GM18858 (cell line): ENCODE measurements around the gene GTPBP4.
"Not testable (repeated sequence)": the region's sequence is repeated elsewhere in the genome, so short reads cannot be mapped to it uniquely, and the experiment has no call there.

Experiments used
- ATAC-seq: cut with Tn5 transposase; IDR thresholded peaks from one replicate; pipeline ENCODE4 v1.9.1; 2021; ENCODE audit not compliant: unreplicated experiment

The GTPBP4 gene

GRCh38 chr10:1024103-1024502 lies 35.9 kb downstream of the GTPBP4 start:
- ATAC-seq = no peak

GRCh38 chr10:1025683-1026082 lies 37.4 kb downstream of the GTPBP4 start, which contains the start of gene IDI2:
Gene IDI2, minus strand, starts transcription at chr10:1025859. Its CDS starts 1,136 bp downstream, at chr10:1024723.
- no peak for ATAC-seq

- no peak for ATAC-seq
Observed at GRCh38 chr10:1026578-1026977, 38.3 kb downstream of the GTPBP4 start.

- no peak for ATAC-seq
Observed at GRCh38 chr10:1029838-1030237, 41.6 kb downstream of the GTPBP4 start.

- ATAC-seq = no peak
Observed at GRCh38 chr10:1033601-1034000, 45.4 kb downstream of the GTPBP4 start.

DNA sequence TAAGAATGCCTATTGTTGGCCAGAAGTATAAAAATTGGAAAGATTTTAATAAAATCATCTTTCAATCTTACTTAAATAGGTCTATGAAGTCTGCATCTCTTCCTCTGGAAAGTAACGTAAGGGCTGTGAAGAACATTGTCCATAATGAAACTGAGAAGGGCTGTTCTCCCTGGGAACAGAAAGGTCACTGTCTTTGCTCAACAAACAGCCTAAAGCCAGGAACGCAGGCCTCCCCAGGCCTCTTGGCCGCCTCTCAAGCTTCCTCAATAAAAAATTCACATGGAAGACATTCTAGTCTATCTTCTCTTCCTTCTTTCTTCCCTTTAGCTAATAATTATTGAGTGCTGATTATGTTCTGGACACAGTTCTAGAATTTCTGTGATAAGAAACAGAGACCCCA lies 46.5 kb downstream of the GTPBP4 start:
- no peak for ATAC-seq

- ATAC-seq = no peak
Observed at GRCh38 chr10:1035201-1035600, 47.0 kb downstream of the GTPBP4 start.

GRCh38 chr10:1036341-1036791 lies 48.1 kb downstream of the GTPBP4 start:
- peak; percentile 73 for ATAC-seq

DNA sequence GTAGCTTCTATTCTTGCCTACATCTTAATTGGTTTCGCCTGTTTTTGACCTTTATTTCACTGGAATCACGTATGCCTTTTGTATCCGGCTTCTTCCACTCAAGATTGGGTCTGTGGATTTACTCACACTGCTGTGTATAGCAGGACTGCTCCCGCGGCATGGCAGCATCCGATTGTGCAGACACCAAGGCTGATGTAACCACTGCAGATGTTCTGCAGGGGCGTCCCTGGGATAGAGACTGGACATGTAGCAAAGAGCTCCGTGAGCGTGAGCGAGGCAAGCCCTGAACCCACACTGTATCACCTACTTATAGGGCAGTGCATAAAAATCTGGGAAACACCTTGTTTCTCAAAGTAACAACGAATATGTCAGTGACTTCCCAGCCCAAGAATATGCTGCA lies 48.9 kb downstream of the GTPBP4 start:
- no peak for ATAC-seq

GRCh38 chr10:1038769-1039168 lies 50.5 kb downstream of the GTPBP4 start:
- ATAC-seq = not testable (repeated sequence)

DNA sequence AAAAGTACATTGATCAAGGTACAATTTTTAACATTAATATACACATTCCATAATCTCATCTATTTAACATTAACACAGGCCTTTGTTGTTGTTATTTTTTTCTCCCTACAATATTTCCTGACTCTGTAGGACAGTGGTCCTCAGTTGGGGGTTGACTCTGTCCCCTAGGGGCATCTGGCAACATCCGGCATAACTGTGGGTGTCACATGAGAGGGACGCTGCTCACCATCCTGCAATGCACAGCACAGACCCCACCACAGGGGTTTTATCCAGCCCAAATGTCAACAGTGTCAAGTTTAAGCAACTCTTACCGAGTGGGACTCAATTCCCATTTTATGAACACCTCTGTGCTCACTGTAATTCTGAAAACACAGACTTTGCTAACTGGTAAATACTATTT lies 51.9 kb downstream of the GTPBP4 start:
- no peak for ATAC-seq

GRCh38 chr10:1041514-1041913 lies 53.3 kb downstream of the GTPBP4 start:
- ATAC-seq = no peak

- peak; percentile 72 for ATAC-seq
Observed at GRCh38 chr10:1043532-1043995, 55.3 kb downstream of the GTPBP4 start.

DNA sequence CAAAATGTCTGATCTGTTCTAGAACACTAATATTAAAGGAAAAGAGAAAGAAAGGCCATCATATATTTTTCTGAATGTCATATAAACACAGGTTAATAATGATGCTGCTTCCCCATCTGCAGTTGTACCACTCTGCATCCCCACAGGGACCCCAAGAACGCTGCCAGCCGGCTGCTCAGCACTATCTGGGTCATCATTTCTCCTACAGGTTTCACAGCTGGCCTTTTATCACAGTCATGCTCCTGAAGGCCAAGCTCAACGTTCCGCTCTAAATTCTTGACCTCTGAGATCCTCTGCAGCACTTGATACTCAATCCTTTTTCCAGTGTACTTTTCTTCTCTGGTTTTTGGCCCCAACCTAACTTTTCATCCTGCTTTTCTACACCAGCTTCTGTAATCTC lies 55.9 kb downstream of the GTPBP4 start:
- no peak for ATAC-seq

DNA sequence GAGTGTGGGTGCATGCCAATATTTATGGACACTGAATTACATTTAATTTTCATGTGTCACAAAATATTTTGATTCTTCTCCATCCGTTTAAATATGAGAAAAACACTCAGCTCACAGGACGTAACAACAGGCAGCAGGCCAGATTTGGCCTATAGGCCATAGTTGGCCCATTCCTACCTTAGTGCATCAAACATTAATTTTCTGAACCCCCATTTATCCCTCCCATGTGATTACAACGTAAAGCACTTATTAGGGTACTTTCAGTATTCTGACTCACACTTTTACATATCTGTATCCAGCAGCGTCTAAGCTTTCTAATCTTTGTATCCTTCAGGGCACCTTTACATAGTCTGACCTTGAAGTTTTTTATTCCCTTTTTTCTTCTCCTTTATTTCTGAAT lies 56.7 kb downstream of the GTPBP4 start:
- no peak for ATAC-seq

DNA sequence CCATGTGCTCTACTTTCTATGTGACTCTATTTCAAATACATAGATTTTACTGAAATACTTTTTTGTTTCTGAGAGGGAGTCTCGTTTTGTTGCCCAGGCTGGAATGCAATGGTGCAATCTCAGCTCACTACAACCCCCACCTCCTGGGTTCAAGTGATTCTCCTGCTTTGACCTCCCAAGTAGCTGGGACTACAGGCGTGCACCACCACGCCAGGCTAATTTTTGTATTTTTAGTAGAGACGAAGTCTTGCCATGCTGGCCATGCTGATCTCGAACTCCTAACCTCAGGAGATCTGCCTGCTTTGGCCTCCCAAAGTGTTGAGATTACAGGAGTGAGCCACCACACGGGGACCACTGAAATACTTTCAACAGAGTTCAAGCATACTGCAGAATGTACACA lies 57.2 kb downstream of the GTPBP4 start:
- no peak for ATAC-seq

DNA sequence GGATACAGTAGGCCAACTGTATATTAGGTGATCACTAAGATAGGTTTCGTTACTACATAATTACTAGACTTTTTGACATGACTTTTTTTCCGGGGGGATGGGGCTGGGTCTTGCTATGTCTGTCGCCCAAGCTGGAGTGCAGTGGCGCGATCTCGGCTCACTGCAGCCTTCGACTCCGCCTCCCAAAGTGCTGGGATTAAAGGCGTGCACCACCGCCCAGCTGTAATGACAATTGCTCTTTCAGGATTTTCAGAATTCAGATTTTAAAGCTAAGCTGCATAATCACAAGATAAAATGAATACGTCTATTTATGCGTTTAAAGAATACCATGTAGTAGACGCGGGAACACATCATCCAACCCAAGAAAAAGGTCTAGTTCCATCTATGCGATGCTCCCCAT lies 59.7 kb downstream of the GTPBP4 start:
- no peak for ATAC-seq

- no peak for ATAC-seq
Observed at GRCh38 chr10:1048349-1048731, 60.1 kb downstream of the GTPBP4 start.

DNA sequence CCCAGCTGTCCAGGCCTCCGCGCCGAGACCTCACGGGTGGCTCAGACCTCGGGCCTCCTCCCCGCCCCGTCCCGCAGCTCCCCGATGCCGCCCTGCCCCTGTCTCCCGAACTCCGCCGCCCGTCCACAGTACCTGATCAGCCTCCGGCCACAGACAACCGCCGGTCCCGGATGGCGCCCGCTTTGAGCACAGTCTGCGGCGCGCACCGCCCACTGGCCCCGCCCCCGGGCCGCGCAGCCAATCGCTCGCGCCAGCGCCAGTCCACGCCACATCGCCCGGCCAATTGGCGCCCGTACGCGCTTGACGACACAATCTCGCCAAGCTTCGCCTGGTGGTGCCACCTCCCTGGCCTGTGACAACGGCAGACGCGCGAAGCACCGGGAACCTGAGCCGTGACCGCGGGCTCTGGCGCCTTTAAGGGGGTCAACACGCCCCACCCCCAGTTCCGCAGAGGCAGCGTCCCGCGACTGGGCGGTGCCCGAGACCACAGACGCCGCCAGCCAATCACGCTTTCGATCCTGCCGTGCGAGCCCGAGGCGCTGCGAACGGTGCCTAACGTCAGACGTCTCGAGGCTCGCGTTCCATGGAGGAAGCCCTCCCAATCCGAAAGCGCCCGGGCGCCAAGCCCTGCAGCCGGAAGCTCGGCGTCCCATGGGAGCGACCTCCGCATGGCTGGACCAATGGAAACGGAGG lies 60.6 kb downstream of the GTPBP4 start, which contains the start of gene IDI1:
Gene IDI1 (minus strand): TSS at position 388 of the 693 bp plus-strand sequence. CDS start 116 bp downstream, at position 272.
- peak; percentile 73 for ATAC-seq

DNA sequence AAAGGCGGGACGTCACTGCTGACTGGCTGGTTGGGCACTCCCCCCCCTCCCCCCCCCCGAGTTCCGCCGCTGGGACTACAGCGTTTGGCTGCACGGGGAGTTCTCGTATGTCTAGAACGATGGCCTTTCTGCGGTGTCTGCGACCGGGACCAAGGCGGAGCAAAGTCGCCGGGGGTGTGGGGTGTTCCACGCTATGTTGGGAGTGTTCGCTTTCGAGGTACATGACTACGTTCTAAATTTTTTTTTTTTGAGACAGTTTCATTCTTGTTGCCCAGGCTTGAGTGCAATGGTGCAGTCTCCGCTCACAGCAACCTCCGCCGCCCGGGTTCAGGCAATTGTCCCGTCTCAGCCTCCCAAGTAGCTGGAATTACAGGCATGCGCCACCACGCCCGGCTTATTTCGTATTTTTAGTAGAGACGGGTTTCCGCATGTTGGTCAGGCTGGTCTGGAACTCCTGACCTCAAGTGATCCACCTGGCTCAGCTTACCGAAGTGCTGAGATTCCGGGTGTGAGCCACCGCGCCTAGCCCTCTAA lies 61.3 kb downstream of the GTPBP4 start:
- no peak for ATAC-seq

- no peak for ATAC-seq
Observed at GRCh38 chr10:1050145-1050544, 61.9 kb downstream of the GTPBP4 start.

DNA sequence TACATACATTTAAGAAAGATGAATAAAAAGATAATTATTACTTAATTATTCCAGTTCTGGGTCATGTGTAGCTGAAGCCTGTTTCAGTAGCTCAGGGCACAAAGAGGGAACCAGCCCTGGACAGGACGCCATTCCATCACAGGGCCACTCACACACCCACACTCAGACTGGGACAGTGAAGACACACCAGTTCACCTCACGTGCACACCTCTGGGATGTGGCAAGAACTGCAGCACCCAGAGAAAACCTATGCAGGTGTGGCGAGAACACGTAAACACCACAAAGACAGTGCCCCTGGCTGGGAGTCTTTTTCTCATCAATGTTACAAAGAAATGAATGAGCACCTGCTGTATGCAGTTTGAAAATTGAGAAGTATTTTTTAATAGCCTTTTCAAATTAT lies 62.3 kb downstream of the GTPBP4 start:
- no peak for ATAC-seq

- no peak for ATAC-seq
Observed at GRCh38 chr10:1054684-1055083, 66.5 kb downstream of the GTPBP4 start.
